K562 (cell line): ENCODE measurements around the gene APBA2. TPM values are rescaled to one million over a fixed set of nuclear protein-coding genes. Genes with fewer than 3 reads are reported as not detected.

Experiments
- CAMTA2 ChIP-seq: fragments of 250-450 bp; sonication (Bioruptor Pico); conservative IDR thresholded peaks from 2 replicates; pipeline ENCODE4 v1.5.1; 2022
- CBX3 ChIP-seq, 2 experiments: IDR thresholded peaks; 1 replicate in 1 of 2; 2 replicates in 1 of 2; pipeline ENCODE4 v1.6.1; 2012; ENCODE audit warnings: inconsistent platforms in 2 of 2, low read length in 2 of 2, borderline replicate concordance in 1 of 2, control low read depth in 1 of 2
- POLR3A ChIP-seq: IDR thresholded peaks from 2 replicates; pipeline ENCODE4 v1.6.1; 2011; ENCODE audit warnings: borderline replicate concordance, mild to moderate bottlenecking, moderate library complexity; ENCODE audit not compliant: insufficient read length, insufficient read depth; ENCODE audit errors: extremely low read depth
- RBBP5 ChIP-seq: fragments of 200-600 bp; sonication (generic); IDR thresholded peaks from 2 replicates; pipeline ENCODE4 v1.6.1; 2012; ENCODE audit warnings: borderline replicate concordance, mild to moderate bottlenecking, low read length, control low read depth, inconsistent platforms; ENCODE audit not compliant: insufficient read depth, poor library complexity, severe bottlenecking
- RFX1 ChIP-seq: fragments of 450-650 bp; IDR thresholded peaks from 2 replicates; pipeline ENCODE4 v1.6.1; 2016; ENCODE audit warnings: mild to moderate bottlenecking, moderate library complexity
- ZBTB7A ChIP-seq: IDR thresholded peaks from 2 replicates; pipeline ENCODE4 v1.6.1; 2011; ENCODE audit warnings: low read depth, mild to moderate bottlenecking, low read length, moderate library complexity, borderline replicate concordance; ENCODE audit not compliant: control insufficient read depth
- ZBTB9 ChIP-seq: fragments of 450-650 bp; formaldehyde crosslinking; IDR thresholded peaks from 2 replicates; pipeline ENCODE4 v1.4.0; 2020; ENCODE audit warnings: mild to moderate bottlenecking, moderate library complexity
- ZC3H11A ChIP-seq: IDR thresholded peaks from 2 replicates; pipeline ENCODE4 v1.6.1; 2012; ENCODE audit warnings: low read depth, low read length, improper control_type of control experiment
- ZFP30 ChIP-seq: fragments of 250-450 bp; sonication (Bioruptor Pico); IDR thresholded peaks from 2 replicates; pipeline ENCODE4 v1.8.0; 2022; ENCODE audit warnings: moderate library complexity, mild to moderate bottlenecking, inconsistent platforms, borderline replicate concordance
- ZNF124 ChIP-seq: sonication (generic); formaldehyde crosslinking; IDR thresholded peaks from 2 replicates; pipeline ENCODE4 v1.8.1; 2022; ENCODE audit warnings: missing genetic modification reagents
- ZNF354B ChIP-seq: fragments of 250-450 bp; sonication (Bioruptor Pico); IDR thresholded peaks from 2 replicates; pipeline ENCODE4 v1.4.0; 2020
- ZNF41 ChIP-seq: fragments of 250-450 bp; sonication (Bioruptor Pico); conservative IDR thresholded peaks from 2 replicates; pipeline ENCODE4 v1.4.0; 2020; ENCODE audit warnings: mild to moderate bottlenecking
- ZNF436 ChIP-seq: fragments of 250-450, 450-650 bp; sonication (Bioruptor Pico); formaldehyde crosslinking; IDR thresholded peaks from 2 replicates; pipeline ENCODE4 v1.7.0; 2020; ENCODE audit warnings: mild to moderate bottlenecking
- ZNF699 ChIP-seq: fragments of 250-450 bp; sonication (Bioruptor Pico); IDR thresholded peaks from 2 replicates; pipeline ENCODE4 v1.8.0; 2021; ENCODE audit warnings: mild to moderate bottlenecking, moderate library complexity; ENCODE audit not compliant: insufficient replicate concordance
- ZNF76 ChIP-seq: fragments of 250-450 bp; sonication (Bioruptor Pico); IDR thresholded peaks from 2 replicates; pipeline ENCODE4 v1.4.0; 2020; ENCODE audit warnings: mild to moderate bottlenecking, moderate library complexity, borderline replicate concordance
- polyA plus RNA-seq, 8 experiments: library from polyadenylated mRNA; depleted of rRNA in 4 of 8; stranded (reverse) in 5 of 8; unstranded in 3 of 8; fragments of >200 nt; fragmentation: Nextera tagmentation in 2 of 8; fragmentation: Illumina TruSeq in 1 of 8; extraction: Ambion mirVana in 2 of 8; extraction: Trizol in 1 of 8; gene quantifications; 2 replicates each; pipeline versions ENCODE4 v1.2.1 to v1.2.3, GENCODE V29; 2011 to 2014; ENCODE audit warnings: inconsistent platforms in 1 of 8, missing spikeins in 1 of 8
- total RNA-seq, 7 experiments: library from RNA; depleted of rRNA in 6 of 7; stranded (reverse); fragments of >200 nt in 6 of 7; fragmentation: Illumina TruSeq in 2 of 7; extraction: Trizol in 2 of 7; gene quantifications; 2 replicates each; pipeline versions ENCODE4 v1.2.1 to v1.2.3, GENCODE V29; 2011 to 2021; ENCODE audit warnings: low replicate concordance in 1 of 7
- TF ChIP-seq, protein P1 (sequence below): fragments of 150-350 bp; IDR thresholded peaks from 2 replicates; pipeline ENCODE4 v1.6.1; 2014; ENCODE audit warnings: low read depth, mild to moderate bottlenecking, low read length, borderline replicate concordance
- TF ChIP-seq, protein P2 (sequence below): fragments of 450-650 bp; IDR thresholded peaks from 2 replicates; pipeline ENCODE4 v1.6.1; 2016; ENCODE audit warnings: low read depth, mild to moderate bottlenecking, moderate library complexity
- TF ChIP-seq, protein P3 (sequence below): fragments of 200-800 bp; sonication (Bioruptor generic); IDR thresholded peaks from 2 replicates; pipeline ENCODE4 v1.6.1; 2017; ENCODE audit warnings: missing genetic modification characterization, missing compliant biosample characterization
- TF ChIP-seq, protein P4 (sequence below): IDR thresholded peaks from 3 replicates; pipeline ENCODE4 v1.6.1; 2011; ENCODE audit warnings: borderline replicate concordance, mild to moderate bottlenecking; ENCODE audit not compliant: insufficient read length, insufficient read depth

The APBA2 gene
- total and polyA plus RNA-seq, 9 of the 15 experiments (the other 6 are each of a cell fraction or from before 2014, with no cell fraction given): 0.24 to 40.9 (median 25.2) TPM

- TF ChIP-seq, protein P1, sequence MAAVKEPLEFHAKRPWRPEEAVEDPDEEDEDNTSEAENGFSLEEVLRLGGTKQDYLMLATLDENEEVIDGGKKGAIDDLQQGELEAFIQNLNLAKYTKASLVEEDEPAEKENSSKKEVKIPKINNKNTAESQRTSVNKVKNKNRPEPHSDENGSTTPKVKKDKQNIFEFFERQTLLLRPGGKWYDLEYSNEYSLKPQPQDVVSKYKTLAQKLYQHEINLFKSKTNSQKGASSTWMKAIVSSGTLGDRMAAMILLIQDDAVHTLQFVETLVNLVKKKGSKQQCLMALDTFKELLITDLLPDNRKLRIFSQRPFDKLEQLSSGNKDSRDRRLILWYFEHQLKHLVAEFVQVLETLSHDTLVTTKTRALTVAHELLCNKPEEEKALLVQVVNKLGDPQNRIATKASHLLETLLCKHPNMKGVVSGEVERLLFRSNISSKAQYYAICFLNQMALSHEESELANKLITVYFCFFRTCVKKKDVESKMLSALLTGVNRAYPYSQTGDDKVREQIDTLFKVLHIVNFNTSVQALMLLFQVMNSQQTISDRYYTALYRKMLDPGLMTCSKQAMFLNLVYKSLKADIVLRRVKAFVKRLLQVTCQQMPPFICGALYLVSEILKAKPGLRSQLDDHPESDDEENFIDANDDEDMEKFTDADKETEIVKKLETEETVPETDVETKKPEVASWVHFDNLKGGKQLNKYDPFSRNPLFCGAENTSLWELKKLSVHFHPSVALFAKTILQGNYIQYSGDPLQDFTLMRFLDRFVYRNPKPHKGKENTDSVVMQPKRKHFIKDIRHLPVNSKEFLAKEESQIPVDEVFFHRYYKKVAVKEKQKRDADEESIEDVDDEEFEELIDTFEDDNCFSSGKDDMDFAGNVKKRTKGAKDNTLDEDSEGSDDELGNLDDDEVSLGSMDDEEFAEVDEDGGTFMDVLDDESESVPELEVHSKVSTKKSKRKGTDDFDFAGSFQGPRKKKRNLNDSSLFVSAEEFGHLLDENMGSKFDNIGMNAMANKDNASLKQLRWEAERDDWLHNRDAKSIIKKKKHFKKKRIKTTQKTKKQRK: no peak
- TF ChIP-seq ZNF41 (CRISPR knock-in tag): peak; percentile 73; the same call in 1 of the 2 replicates
- no peak for TF ChIP-seq ZNF699 (CRISPR knock-in tag)
- TF ChIP-seq ZC3H11A: no peak
- no peak for TF ChIP-seq ZBTB9 (CRISPR knock-in tag)
- TF ChIP-seq, protein P2, sequence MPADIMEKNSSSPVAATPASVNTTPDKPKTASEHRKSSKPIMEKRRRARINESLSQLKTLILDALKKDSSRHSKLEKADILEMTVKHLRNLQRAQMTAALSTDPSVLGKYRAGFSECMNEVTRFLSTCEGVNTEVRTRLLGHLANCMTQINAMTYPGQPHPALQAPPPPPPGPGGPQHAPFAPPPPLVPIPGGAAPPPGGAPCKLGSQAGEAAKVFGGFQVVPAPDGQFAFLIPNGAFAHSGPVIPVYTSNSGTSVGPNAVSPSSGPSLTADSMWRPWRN: peak; percentile 96
- no peak for TF ChIP-seq CAMTA2 (CRISPR knock-in tag)
- TF ChIP-seq, protein P3, sequence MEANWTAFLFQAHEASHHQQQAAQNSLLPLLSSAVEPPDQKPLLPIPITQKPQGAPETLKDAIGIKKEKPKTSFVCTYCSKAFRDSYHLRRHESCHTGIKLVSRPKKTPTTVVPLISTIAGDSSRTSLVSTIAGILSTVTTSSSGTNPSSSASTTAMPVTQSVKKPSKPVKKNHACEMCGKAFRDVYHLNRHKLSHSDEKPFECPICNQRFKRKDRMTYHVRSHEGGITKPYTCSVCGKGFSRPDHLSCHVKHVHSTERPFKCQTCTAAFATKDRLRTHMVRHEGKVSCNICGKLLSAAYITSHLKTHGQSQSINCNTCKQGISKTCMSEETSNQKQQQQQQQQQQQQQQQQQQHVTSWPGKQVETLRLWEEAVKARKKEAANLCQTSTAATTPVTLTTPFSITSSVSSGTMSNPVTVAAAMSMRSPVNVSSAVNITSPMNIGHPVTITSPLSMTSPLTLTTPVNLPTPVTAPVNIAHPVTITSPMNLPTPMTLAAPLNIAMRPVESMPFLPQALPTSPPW: peak; percentile 75
- TF ChIP-seq, protein P4, sequence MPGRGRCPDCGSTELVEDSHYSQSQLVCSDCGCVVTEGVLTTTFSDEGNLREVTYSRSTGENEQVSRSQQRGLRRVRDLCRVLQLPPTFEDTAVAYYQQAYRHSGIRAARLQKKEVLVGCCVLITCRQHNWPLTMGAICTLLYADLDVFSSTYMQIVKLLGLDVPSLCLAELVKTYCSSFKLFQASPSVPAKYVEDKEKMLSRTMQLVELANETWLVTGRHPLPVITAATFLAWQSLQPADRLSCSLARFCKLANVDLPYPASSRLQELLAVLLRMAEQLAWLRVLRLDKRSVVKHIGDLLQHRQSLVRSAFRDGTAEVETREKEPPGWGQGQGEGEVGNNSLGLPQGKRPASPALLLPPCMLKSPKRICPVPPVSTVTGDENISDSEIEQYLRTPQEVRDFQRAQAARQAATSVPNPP: no peak
- no peak for TF ChIP-seq ZNF436
- TF ChIP-seq RBBP5: no peak
- TF ChIP-seq ZNF354B (CRISPR knock-in tag): no peak
- TF ChIP-seq ZBTB7A: peak; percentile 47; the same call in 1 of the 2 replicates
- TF ChIP-seq RFX1: no peak
- no peak for TF ChIP-seq ZNF76 (CRISPR knock-in tag)
- TF ChIP-seq POLR3A: no peak
- TF ChIP-seq CBX3 (IDR thresholded peaks at IDR 0.05; ENCODE audit: borderline replicate concordance in 1 of 2, low read length in 2 of 2): peak in 1 of 2 experiments; percentile 65; a peak in 1 of 3 replicates
- no peak for TF ChIP-seq ZFP30 (CRISPR knock-in tag)
- no peak for TF ChIP-seq ZNF124 (CRISPR knock-in tag)
Observed at GRCh38 chr15:28911310-28911931, 25.6 kb downstream of the APBA2 start (continued).
